Measurements from ENCODE around the gene GPX3.

GRCh38 chr5:151077967-151078366 is 57.6 kb downstream of the GPX3 start:
- no peak for TF ChIP-seq POLR2A (IDR thresholded peaks at IDR 0.05)
- TF ChIP-seq, protein P1, sequence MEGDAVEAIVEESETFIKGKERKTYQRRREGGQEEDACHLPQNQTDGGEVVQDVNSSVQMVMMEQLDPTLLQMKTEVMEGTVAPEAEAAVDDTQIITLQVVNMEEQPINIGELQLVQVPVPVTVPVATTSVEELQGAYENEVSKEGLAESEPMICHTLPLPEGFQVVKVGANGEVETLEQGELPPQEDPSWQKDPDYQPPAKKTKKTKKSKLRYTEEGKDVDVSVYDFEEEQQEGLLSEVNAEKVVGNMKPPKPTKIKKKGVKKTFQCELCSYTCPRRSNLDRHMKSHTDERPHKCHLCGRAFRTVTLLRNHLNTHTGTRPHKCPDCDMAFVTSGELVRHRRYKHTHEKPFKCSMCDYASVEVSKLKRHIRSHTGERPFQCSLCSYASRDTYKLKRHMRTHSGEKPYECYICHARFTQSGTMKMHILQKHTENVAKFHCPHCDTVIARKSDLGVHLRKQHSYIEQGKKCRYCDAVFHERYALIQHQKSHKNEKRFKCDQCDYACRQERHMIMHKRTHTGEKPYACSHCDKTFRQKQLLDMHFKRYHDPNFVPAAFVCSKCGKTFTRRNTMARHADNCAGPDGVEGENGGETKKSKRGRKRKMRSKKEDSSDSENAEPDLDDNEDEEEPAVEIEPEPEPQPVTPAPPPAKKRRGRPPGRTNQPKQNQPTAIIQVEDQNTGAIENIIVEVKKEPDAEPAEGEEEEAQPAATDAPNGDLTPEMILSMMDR (IDR thresholded peaks at IDR 0.05 in 8 of 11, conservative IDR thresholded peaks at IDR 0.05 in 3 of 11) = no peak

Data from spleen (tissue), 7 donors.